Gastrocnemius medialis (tissue), 4 donors: Measurements from ENCODE around the gene PCDH1. TPM values are rescaled to one million over a fixed set of nuclear protein-coding genes. Genes with fewer than 3 reads are reported as not detected.

Source experiments
- ATAC-seq, 2 donors: fragments of 150-250 bp; one replicate each; pipeline ENCODE4 v1.9.1; 2016
- DNase-seq, 2 donors: peaks; one replicate each; pipeline ENCODE4 v3.0.0-alpha.2; 2019
- H3K27ac ChIP-seq, 4 donors: fragments of 200-600 bp; sonication (generic); 1 replicate in 1 of 4; 2 replicates in 3 of 4; pipeline ENCODE4 v1.5.1; 2016 to 2018; ENCODE audit warnings: mild to moderate bottlenecking in 2 of 4, moderate library complexity in 1 of 4
- H3K27me3 ChIP-seq, 3 donors: fragments of 200-600 bp; sonication (generic) in 2 of 3; 1 replicate in 1 of 3; 2 replicates in 2 of 3; pipeline versions ENCODE4 v1.5.1 to v1.6.0; 2016 to 2019; ENCODE audit warnings: mild to moderate bottlenecking in 1 of 3, moderate library complexity in 1 of 3
- H3K36me3 ChIP-seq, 2 donors: fragments of 200-600 bp; sonication (generic) in 1 of 2; one replicate each; pipeline ENCODE4 v1.5.1; 2017 to 2018
- H3K4me1 ChIP-seq, 2 donors: fragments of 200-600 bp; sonication (generic) in 1 of 2; one replicate each; pipeline ENCODE4 v1.5.1; 2016 to 2017; ENCODE audit warnings: mild to moderate bottlenecking in 2 of 2
- H3K4me3 ChIP-seq, 4 donors: fragments of 200-600 bp; sonication (generic) in 3 of 4; 1 replicate in 1 of 4; 2 replicates in 3 of 4; pipeline ENCODE4 v1.5.1; 2016 to 2019; ENCODE audit warnings: mild to moderate bottlenecking in 2 of 4
- H3K9me3 ChIP-seq, 3 donors: fragments of 200-600 bp; sonication (generic) in 2 of 3; 1 replicate in 1 of 3; 2 replicates in 2 of 3; pipeline ENCODE4 v1.5.1; 2016 to 2019
- POLR2A ChIP-seq, 2 donors: fragments of 450-650 bp; IDR thresholded peaks; one replicate each; pipeline ENCODE4 v1.6.1; 2017; ENCODE audit warnings: antibody characterized with exemption in 2 of 2, mild to moderate bottlenecking in 2 of 2, moderate library complexity in 2 of 2
- in situ Hi-C, 4 donors: fragments of 200-750 bp; cut with MboI; loops; one replicate each; pipeline versions ENCODE4 v1.15.0 to v1.8.0; 2017; ENCODE audit warnings: low sequenced_read_pairs in 4 of 4
- intact Hi-C: fragments of 100-400 bp; cut with DNase I; formaldehyde crosslinking; loops from one replicate; pipeline ENCODE4 v1.15.1; 2023; ENCODE audit warnings: low total_unique reads
- total RNA-seq, 4 donors: library from RNA; depleted of rRNA; stranded (reverse); fragments of >200 nt; gene quantifications; one replicate each; pipeline versions ENCODE4 v1.1.0 to v1.2.3, GENCODE V29; 2016
- TF ChIP-seq, protein P1 (sequence below), 5 experiments: fragments of 450-650 bp in 3 of 5; fragments of 200-600 bp in 2 of 5; sonication (generic) in 2 of 5; IDR thresholded peaks in 4 of 5; conservative IDR thresholded peaks in 1 of 5; 1 replicate in 4 of 5; 2 replicates in 1 of 5; pipeline ENCODE4 v1.5.1; 2016 to 2019; ENCODE audit warnings: antibody characterized with exemption in 5 of 5, mild to moderate bottlenecking in 3 of 5, moderate library complexity in 3 of 5

PCDH1 gene
- total RNA-seq, 4 donors from 2014 or later: 15.9 to 20.8 (median 18.1) TPM

DNA sequence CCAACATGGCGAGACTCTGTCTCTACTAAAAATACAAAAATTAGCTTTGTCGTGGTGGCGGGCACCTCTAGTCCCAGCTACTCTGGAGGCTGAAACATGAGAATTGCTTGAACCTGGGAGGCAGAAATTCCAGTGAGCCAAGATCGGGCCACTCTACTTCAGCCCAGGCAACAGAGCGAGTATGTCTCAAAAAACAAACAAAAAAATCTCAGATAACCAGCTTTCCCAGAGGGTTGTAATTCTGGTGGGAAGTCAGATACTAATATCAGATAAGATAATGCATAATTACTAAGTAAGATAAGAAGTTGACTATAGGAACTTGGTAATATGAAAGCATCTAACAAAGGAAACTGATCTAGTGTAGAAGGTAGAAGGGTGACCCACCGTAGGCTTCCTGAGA is 60.6 kb downstream of the PCDH1 start:
- TF ChIP-seq, protein P1, sequence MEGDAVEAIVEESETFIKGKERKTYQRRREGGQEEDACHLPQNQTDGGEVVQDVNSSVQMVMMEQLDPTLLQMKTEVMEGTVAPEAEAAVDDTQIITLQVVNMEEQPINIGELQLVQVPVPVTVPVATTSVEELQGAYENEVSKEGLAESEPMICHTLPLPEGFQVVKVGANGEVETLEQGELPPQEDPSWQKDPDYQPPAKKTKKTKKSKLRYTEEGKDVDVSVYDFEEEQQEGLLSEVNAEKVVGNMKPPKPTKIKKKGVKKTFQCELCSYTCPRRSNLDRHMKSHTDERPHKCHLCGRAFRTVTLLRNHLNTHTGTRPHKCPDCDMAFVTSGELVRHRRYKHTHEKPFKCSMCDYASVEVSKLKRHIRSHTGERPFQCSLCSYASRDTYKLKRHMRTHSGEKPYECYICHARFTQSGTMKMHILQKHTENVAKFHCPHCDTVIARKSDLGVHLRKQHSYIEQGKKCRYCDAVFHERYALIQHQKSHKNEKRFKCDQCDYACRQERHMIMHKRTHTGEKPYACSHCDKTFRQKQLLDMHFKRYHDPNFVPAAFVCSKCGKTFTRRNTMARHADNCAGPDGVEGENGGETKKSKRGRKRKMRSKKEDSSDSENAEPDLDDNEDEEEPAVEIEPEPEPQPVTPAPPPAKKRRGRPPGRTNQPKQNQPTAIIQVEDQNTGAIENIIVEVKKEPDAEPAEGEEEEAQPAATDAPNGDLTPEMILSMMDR (IDR thresholded peaks at IDR 0.05 in 4 of 5, conservative IDR thresholded peaks at IDR 0.05 in 1 of 5): no peak
- no peak for TF ChIP-seq POLR2A (IDR thresholded peaks at IDR 0.05)
- intact Hi-C loops: no loop called here
- Histone ChIP-seq H3K4me1 (peaks cover 7 to 13% of the 10 kb centered on the region in 2 donors), H3K4me3 (no peak overlapping the region), H3K9me3 (no peaks in the 10 kb centered on the region), H3K27ac (peak overlapping the region; percentile 41 to 73 (median 70)), H3K36me3 (no peaks in the 10 kb centered on the region), H3K27me3 (peaks cover 0 to 6% (median 3%) of the 10 kb centered on the region in 3 donors)
- DNase-seq (no peak), ATAC-seq (no peak)
- in situ Hi-C loops: no loop called here

DNA sequence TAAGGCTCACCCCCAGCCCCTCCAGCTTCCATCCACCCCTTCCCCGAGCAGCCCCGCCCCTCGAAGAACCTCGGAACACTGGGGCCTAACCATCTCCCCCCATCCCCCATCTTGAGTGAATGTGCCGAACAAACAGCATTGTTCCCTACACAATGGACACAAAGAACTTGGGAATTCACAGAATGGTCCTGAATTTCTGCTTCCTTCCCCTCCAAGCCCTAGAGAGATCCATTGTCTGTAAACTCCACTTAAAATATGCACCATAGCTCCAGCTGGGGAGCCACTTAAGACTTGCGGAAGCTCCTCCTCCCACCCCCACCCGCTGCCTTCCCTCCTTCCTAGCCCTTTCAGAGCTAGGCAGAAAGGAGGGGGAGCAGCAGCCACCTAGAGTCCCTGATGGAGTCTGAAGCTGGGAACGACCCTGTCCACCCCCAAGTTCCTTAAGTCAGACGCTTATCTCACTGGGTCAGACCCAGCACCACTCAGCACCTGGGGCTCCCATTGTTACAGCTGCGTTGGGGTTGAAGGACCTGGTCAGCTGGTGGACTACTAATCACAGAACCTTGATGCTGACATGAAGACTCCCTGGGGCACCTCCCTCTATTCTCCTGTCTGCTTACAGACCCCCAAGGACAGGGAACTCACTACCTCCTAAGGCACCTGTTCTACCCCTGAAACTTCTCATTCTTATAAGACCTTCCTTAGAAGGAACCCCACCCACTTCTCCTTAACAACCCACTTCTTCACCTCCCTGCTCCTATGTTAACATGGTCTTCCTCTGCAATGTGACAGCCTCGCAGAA is 61.4 kb downstream of the PCDH1 start:
- intact Hi-C loops (no loop called here), in situ Hi-C loops (no loop called here)
- peaks cover 2 to 10% (median 3%) of the 10 kb centered on the region in 3 donors for H3K27me3 ChIP-seq
- peak; percentile 72 to 77 for ATAC-seq
- H3K36me3 ChIP-seq: no peaks in the 10 kb centered on the region
- no peak for TF ChIP-seq POLR2A (IDR thresholded peaks at IDR 0.05)
- TF ChIP-seq, protein P1 (IDR thresholded peaks at IDR 0.05 in 4 of 5, conservative IDR thresholded peaks at IDR 0.05 in 1 of 5): no peak
- H3K9me3 ChIP-seq: no peaks in the 10 kb centered on the region
- H3K4me1 ChIP-seq: peaks cover 0 to 9% of the 10 kb centered on the region in 2 donors
- DNase-seq: no peak
- H3K27ac ChIP-seq: peak overlapping the region; percentile 41 to 73 (median 70)
- no peak overlapping the region for H3K4me3 ChIP-seq

DNA sequence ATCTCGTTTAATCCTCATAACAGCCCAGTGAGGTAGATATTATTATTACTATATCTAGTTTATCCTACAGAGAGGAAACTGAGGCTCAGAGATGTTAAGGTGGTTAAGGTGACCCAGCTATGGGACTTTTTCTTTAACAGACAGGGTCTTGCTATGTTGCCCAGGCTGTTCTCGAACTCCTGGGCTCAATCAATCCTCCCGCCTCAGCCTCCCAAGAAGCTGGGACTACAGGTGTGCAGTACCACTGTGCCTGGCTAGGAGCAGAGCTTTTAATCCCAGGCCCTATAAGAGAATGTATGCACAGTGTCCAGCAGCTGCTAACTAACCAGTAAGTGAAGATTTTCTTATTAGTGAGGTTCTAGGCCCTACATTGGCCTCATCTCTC is 62.4 kb downstream of the PCDH1 start:
- Histone ChIP-seq H3K27ac (peak overlapping the region; percentile 15 to 73 (median 70)), H3K9me3 (no peaks in the 10 kb centered on the region), H3K4me3 (no peak overlapping the region), H3K4me1 (peaks cover 0 to 9% of the 10 kb centered on the region in 2 donors), H3K36me3 (no peaks in the 10 kb centered on the region), H3K27me3 (peaks cover 10 to 15% (median 11%) of the 10 kb centered on the region in 3 donors)
- TF ChIP-seq, protein P1 (IDR thresholded peaks at IDR 0.05 in 4 of 5, conservative IDR thresholded peaks at IDR 0.05 in 1 of 5): no peak
- no peak for TF ChIP-seq POLR2A (IDR thresholded peaks at IDR 0.05)
- ATAC-seq (no peak), DNase-seq (no peak)
- in situ Hi-C loops (no loop called here), intact Hi-C loops (no loop called here)

DNA sequence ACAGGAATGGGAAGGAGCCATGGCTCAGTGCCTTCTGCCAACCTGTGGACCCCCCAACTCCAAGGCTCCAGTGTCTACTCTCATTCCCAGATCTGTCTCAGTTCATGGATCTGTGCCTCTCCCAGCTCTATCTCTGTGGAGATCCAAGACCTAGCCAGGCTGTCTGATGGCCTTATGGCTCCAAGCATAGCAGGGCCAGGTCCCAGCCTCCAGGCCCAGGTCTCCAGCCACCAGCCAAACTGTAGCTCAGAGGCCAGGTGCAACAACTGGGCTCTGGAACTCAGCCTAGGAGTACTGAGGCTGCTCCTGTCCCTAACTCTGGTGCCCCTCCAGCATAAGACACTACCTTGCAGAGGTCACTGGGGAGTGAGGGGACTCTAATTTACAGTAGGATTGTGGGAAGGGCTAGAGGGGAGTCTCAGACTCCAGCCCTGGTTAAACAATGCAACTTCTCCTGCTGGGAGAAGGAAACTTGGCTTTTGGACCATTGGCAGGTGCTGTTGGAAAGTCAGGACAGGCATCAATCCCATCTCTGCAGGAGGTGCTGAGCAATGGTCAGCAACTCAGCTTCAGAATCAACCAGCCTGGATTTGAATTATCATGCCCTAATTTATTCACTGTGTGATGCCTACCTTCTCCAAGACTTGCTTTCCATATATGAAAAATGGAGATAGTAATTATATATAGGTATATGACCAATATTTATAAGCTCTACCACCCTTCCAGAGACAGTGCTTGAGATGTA is 63.0 kb downstream of the PCDH1 start:
- no peaks in the 10 kb centered on the region for H3K9me3 ChIP-seq
- peak overlapping the region in 3 of 4 donors; percentile 69 to 73 (median 72) for H3K27ac ChIP-seq
- H3K27me3 ChIP-seq: peaks cover 15 to 21% (median 17%) of the 10 kb centered on the region in 3 donors
- ATAC-seq: no peak
- H3K36me3 ChIP-seq: no peaks in the 10 kb centered on the region
- TF ChIP-seq POLR2A (IDR thresholded peaks at IDR 0.05): no peak
- TF ChIP-seq, protein P1 (IDR thresholded peaks at IDR 0.05 in 4 of 5, conservative IDR thresholded peaks at IDR 0.05 in 1 of 5): no peak
- in situ Hi-C loops (no loop called here), intact Hi-C loops (no loop called here)
- H3K4me3 ChIP-seq: no peak overlapping the region
- H3K4me1 ChIP-seq: peaks cover 0 to 9% of the 10 kb centered on the region in 2 donors
- no peak for DNase-seq
